Fibroblast of lung (primary cell): Measurements from ENCODE around the gene NDUFS1. TPM values are rescaled to one million over a fixed set of nuclear protein-coding genes. Genes with fewer than 3 reads are reported as not detected.
"Not testable (repeated sequence)": the region's sequence is repeated elsewhere in the genome, so short reads cannot be mapped to it uniquely, and the experiment has no call there.

Source experiments
- DNase-seq, 2 donors: peaks; one replicate each; pipeline versions ENCODE4 v3.0.0 to v3.0.0-alpha.2; 2010; ENCODE audit warnings: low read depth in 2 of 2
- H2AFZ ChIP-seq: 2 replicates; pipeline ENCODE4 v1.5.1; 2012; ENCODE audit warnings: low read length, control low read depth, inconsistent platforms
- H3K27ac ChIP-seq: 2 replicates; pipeline ENCODE4 v1.5.1; 2011; ENCODE audit warnings: low read length, control low read depth; ENCODE audit not compliant: insufficient read depth
- H3K27me3 ChIP-seq: 2 replicates; pipeline ENCODE4 v1.5.1; 2011; ENCODE audit warnings: mild to moderate bottlenecking, low read length; ENCODE audit not compliant: control insufficient read depth, insufficient read depth
- H3K36me3 ChIP-seq: 2 replicates; pipeline ENCODE4 v1.5.1; 2011; ENCODE audit warnings: low read length; ENCODE audit not compliant: control insufficient read depth, insufficient read depth
- H3K4me1 ChIP-seq: 2 replicates; pipeline ENCODE4 v1.5.1; 2011; ENCODE audit warnings: low read length; ENCODE audit not compliant: control insufficient read depth, insufficient read depth; ENCODE audit errors: extremely low read depth
- H3K4me2 ChIP-seq: 2 replicates; pipeline ENCODE4 v1.5.1; 2011; ENCODE audit warnings: low read length, control low read depth; ENCODE audit not compliant: insufficient read depth; ENCODE audit errors: extremely low read depth
- H3K4me3 ChIP-seq, 4 experiments: fragments of 200-600 bp in 1 of 4; sonication (generic) in 1 of 4; replicated peaks in 1 of 4; 2 replicates each; pipeline ENCODE4 v1.5.1; 2011 to 2016; ENCODE audit warnings: low read length in 4 of 4, low read depth in 3 of 4, mild to moderate bottlenecking in 3 of 4, control low read depth in 2 of 4, inconsistent platforms in 1 of 4, mixed read lengths in 1 of 4; ENCODE audit not compliant: insufficient read depth in 1 of 4; ENCODE audit errors: control extremely low read depth in 1 of 4
- H3K79me2 ChIP-seq: 2 replicates; pipeline ENCODE4 v1.5.1; 2012; ENCODE audit warnings: mild to moderate bottlenecking, low read length, inconsistent platforms; ENCODE audit not compliant: control insufficient read depth, insufficient read depth
- H3K9ac ChIP-seq: 2 replicates; pipeline ENCODE4 v1.5.1; 2011; ENCODE audit warnings: mild to moderate bottlenecking, low read length, control low read depth; ENCODE audit not compliant: insufficient read depth
- H3K9me3 ChIP-seq: 2 replicates; pipeline ENCODE4 v1.5.1; 2012; ENCODE audit warnings: low read depth, low read length; ENCODE audit not compliant: control insufficient read depth, insufficient read depth
- H4K20me1 ChIP-seq: 2 replicates; pipeline ENCODE4 v1.5.1; 2011; ENCODE audit warnings: low read length; ENCODE audit not compliant: control insufficient read depth, insufficient read depth; ENCODE audit errors: extremely low read depth
- EZH2 ChIP-seq: IDR thresholded peaks from 2 replicates; pipeline ENCODE4 v1.5.1; 2012; ENCODE audit warnings: low read length, control low read depth, mild to moderate bottlenecking; ENCODE audit errors: missing control alignments
- polyA plus RNA-seq, 2 donors: library from polyadenylated mRNA; depleted of rRNA in 1 of 2; stranded (reverse) in 1 of 2; unstranded in 1 of 2; fragments of >200 nt; gene quantifications; 2 replicates each; pipeline ENCODE4 v1.2.1, GENCODE V29; 2011 to 2012; ENCODE audit warnings: missing spikeins in 1 of 2
- total RNA-seq: library from RNA; depleted of rRNA; stranded (reverse); fragments of >200 nt; gene quantifications from 2 replicates; pipeline ENCODE4 v1.2.1, GENCODE V29; 2014
- TF ChIP-seq, protein P1 (sequence below), 2 donors: IDR thresholded peaks in 1 of 2; conservative IDR thresholded peaks in 1 of 2; 1 replicate in 1 of 2; 2 replicates in 1 of 2; pipeline ENCODE4 v1.5.1; 2011 to 2012; ENCODE audit warnings: low read length in 2 of 2, control low read depth in 1 of 2, inconsistent platforms in 1 of 2, low read depth in 1 of 2, mild to moderate bottlenecking in 1 of 2

NDUFS1 gene
- total and polyA plus RNA-seq, 2 donors (not counting 1 experiment from before 2014, with no cell fraction given), result 128 to 133 TPM

GRCh38 chr2:206143451-206143850 is 15.8 kb downstream of the NDUFS1 start:
- Histone ChIP-seq H3K9ac (no peak overlapping the region), H3K27ac (no peak overlapping the region), H3K27me3 (no peaks in the 10 kb centered on the region), H3K4me3 (no peak overlapping the region), H3K79me2 (no peaks in the 10 kb centered on the region), H3K4me2 (no peak overlapping the region), H2AFZ (no peak overlapping the region), H3K9me3 (no peaks in the 10 kb centered on the region), H4K20me1 (no peaks in the 10 kb centered on the region), H3K36me3 (peaks cover 10% of the 10 kb centered on the region), H3K4me1 (no peaks in the 10 kb centered on the region)
- DNase-seq, result no peak
- no peak for TF ChIP-seq EZH2
- TF ChIP-seq, protein P1, sequence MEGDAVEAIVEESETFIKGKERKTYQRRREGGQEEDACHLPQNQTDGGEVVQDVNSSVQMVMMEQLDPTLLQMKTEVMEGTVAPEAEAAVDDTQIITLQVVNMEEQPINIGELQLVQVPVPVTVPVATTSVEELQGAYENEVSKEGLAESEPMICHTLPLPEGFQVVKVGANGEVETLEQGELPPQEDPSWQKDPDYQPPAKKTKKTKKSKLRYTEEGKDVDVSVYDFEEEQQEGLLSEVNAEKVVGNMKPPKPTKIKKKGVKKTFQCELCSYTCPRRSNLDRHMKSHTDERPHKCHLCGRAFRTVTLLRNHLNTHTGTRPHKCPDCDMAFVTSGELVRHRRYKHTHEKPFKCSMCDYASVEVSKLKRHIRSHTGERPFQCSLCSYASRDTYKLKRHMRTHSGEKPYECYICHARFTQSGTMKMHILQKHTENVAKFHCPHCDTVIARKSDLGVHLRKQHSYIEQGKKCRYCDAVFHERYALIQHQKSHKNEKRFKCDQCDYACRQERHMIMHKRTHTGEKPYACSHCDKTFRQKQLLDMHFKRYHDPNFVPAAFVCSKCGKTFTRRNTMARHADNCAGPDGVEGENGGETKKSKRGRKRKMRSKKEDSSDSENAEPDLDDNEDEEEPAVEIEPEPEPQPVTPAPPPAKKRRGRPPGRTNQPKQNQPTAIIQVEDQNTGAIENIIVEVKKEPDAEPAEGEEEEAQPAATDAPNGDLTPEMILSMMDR (conservative IDR thresholded peaks at IDR 0.05 in 1 of 2, IDR thresholded peaks at IDR 0.05 in 1 of 2; ENCODE audit: low read depth in 1 of 2, low read length in 2 of 2), result no peak

DNA sequence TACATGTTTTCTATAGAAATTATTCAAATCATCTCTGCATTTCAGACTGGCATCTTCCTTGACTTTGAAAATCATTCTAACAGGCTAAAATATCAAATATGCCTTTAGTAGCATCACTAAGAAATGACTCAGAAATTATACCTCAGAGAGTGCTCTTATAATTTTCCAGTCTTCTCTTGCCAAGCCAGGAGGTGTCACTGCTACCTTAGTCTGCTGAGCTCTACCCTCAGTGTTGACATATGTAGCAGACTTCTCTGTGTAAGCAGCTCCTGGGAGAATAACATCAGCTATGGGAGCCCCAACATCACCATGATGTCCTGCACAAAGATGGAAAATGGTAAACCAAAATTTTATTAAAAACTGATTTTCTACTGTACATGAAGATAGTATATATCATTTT is 31.6 kb downstream of the NDUFS1 start:
- Histone ChIP-seq H3K36me3 (peaks cover 6% of the 10 kb centered on the region), H3K79me2 (no peaks in the 10 kb centered on the region), H3K4me3 (no peak overlapping the region), H2AFZ (no peak overlapping the region), H3K4me1 (no peaks in the 10 kb centered on the region), H3K27me3 (no peaks in the 10 kb centered on the region), H3K27ac (no peak overlapping the region), H3K4me2 (no peak overlapping the region), H4K20me1 (no peaks in the 10 kb centered on the region), H3K9ac (no peak overlapping the region), H3K9me3 (no peaks in the 10 kb centered on the region)
- TF ChIP-seq EZH2, result no peak
- TF ChIP-seq, protein P1 (conservative IDR thresholded peaks at IDR 0.05 in 1 of 2, IDR thresholded peaks at IDR 0.05 in 1 of 2; ENCODE audit: low read depth in 1 of 2, low read length in 2 of 2), result no peak
- DNase-seq, result no peak

DNA sequence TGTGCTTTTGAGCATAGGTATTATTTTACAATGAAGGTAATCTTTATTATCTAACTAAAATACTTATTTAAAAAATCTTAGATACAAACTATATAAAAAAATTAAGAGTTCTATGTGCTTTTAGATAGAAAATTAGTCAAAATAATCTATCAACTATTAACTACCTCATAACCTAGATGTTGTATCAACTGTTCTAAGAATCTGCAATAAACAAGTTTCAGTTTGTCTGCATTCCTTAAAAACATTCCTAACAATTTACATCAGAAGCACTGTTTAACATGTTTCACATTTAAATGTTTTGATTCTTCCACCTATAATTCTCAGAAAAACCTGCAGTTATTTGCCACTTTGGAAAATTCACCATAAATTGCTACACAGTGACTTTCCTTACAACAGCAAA is 33.3 kb downstream of the NDUFS1 start:
- Histone ChIP-seq H3K4me1 (no peaks in the 10 kb centered on the region), H3K4me3 (no peak overlapping the region), H3K9me3 (no peaks in the 10 kb centered on the region), H3K79me2 (no peaks in the 10 kb centered on the region), H3K9ac (no peak overlapping the region), H4K20me1 (no peaks in the 10 kb centered on the region), H3K27me3 (no peaks in the 10 kb centered on the region), H2AFZ (no peak overlapping the region), H3K36me3 (peaks cover 6% of the 10 kb centered on the region), H3K4me2 (no peak overlapping the region), H3K27ac (no peak overlapping the region)
- no peak for TF ChIP-seq EZH2
- TF ChIP-seq, protein P1 (conservative IDR thresholded peaks at IDR 0.05 in 1 of 2, IDR thresholded peaks at IDR 0.05 in 1 of 2; ENCODE audit: low read depth in 1 of 2, low read length in 2 of 2), result no peak
- no peak for DNase-seq

- H3K27me3 ChIP-seq, H3K4me1 ChIP-seq, H4K20me1 ChIP-seq, H2AFZ ChIP-seq, H3K79me2 ChIP-seq, H3K9me3 ChIP-seq, H3K9ac ChIP-seq, H3K36me3 ChIP-seq, H3K4me3 ChIP-seq, H3K4me2 ChIP-seq, H3K27ac ChIP-seq, DNase-seq: not testable (repeated sequence)
These were observed 36.7 kb downstream of the NDUFS1 start for GRCh38 chr2:206122569-206122968.
